ENCODE measurements around the gene COPG1. TPM values are rescaled to one million over a fixed set of nuclear protein-coding genes. Genes with fewer than 3 reads are reported as not detected.
A peak's percentile ranks its signal among the peaks of the same experiment; 100 is the strongest.

COPG1 gene
- total RNA-seq, 4 donors from 2014 or later: 72.6 to 124 (median 88.1) TPM

- Histone ChIP-seq H3K4me3 (peak overlapping the region; percentile 56 to 92 (median 82)), H3K36me3 (peaks cover 0 to 33% (median 0%) of the 10 kb centered on the region in 3 donors), H3K4me1 (peaks cover 0 to 33% (median 11%) of the 10 kb centered on the region in 4 donors), H3K9me3 (no peaks in the 10 kb centered on the region), H3K27me3 (no peaks in the 10 kb centered on the region), H3K27ac (peak overlapping the region; percentile 87 to 96 (median 94))
- no peak for DNase-seq (ENCODE audit: low spot score in 2 of 2)
- TF ChIP-seq, protein P1, sequence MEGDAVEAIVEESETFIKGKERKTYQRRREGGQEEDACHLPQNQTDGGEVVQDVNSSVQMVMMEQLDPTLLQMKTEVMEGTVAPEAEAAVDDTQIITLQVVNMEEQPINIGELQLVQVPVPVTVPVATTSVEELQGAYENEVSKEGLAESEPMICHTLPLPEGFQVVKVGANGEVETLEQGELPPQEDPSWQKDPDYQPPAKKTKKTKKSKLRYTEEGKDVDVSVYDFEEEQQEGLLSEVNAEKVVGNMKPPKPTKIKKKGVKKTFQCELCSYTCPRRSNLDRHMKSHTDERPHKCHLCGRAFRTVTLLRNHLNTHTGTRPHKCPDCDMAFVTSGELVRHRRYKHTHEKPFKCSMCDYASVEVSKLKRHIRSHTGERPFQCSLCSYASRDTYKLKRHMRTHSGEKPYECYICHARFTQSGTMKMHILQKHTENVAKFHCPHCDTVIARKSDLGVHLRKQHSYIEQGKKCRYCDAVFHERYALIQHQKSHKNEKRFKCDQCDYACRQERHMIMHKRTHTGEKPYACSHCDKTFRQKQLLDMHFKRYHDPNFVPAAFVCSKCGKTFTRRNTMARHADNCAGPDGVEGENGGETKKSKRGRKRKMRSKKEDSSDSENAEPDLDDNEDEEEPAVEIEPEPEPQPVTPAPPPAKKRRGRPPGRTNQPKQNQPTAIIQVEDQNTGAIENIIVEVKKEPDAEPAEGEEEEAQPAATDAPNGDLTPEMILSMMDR (IDR thresholded peaks at IDR 0.05): no peak
- TF ChIP-seq EP300 (IDR thresholded peaks at IDR 0.05) (no peak), POLR2A (IDR thresholded peaks at IDR 0.05) (no peak)
- 35 to 41% methylated on average over 14 to 15 of the region's 15 CpGs for WGBS, 2 donors
These were observed 67.8 kb downstream of the COPG1 start for GRCh38 chr3:129317014-129317771.

DNA sequence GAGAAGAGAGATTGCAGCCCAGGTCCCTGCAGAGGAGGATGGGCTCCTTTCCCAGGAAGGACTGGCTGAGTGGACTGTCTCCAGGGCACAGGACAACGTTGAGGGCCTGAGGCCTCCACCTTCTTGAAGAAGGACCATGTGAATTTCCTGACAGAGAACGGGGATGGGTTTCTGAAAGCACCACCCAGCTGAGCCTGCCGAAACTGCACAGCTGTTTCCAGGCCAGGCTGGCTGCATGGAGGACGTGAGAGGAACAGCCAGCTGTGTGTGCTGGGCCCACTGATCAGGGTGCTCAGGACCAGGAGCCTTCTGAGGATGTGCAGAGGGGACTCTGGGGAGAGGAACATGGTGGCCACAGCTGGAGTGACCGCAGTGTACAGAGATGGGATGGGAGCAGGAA is 68.4 kb downstream of the COPG1 start:
- WGBS, 2 donors: 49 to 73% methylated on average over 3 to 5 of the region's 5 CpGs
- H3K4me3 ChIP-seq: no peak overlapping the region
- H3K4me1 ChIP-seq: peaks cover 0 to 31% (median 11%) of the 10 kb centered on the region in 4 donors
- H3K9me3 ChIP-seq: no peaks in the 10 kb centered on the region
- H3K27me3 ChIP-seq: no peaks in the 10 kb centered on the region
- TF ChIP-seq EP300 (IDR thresholded peaks at IDR 0.05): no peak
- TF ChIP-seq, protein P1 (IDR thresholded peaks at IDR 0.05): no peak
- TF ChIP-seq POLR2A (IDR thresholded peaks at IDR 0.05): no peak
- peaks cover 0 to 39% (median 0%) of the 10 kb centered on the region in 3 donors for H3K36me3 ChIP-seq
- no peak for DNase-seq (ENCODE audit: low spot score in 2 of 2)
- H3K27ac ChIP-seq: peak overlapping the region in 1 of 4 donors; percentile 96

DNA sequence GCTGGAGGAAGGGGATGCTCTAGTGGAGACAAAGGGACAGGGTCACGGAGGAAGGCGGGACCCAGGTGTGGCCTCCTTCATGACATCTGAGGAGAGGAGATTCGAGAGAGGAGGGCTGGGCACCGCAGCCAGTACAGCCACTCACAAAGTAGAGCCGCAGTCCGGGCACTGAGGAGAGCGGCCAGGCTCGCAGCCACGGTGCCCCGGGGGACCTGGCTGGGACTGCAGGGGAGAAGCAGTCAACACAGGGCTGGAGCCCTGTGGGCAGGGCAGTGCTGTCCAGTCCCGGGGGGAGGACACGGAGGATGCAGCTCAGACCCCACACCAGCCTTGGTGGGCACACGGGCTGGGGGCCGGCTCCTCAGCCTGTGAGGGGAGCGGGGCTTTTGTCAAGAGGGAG is 69.5 kb downstream of the COPG1 start:
- H3K4me3 ChIP-seq: no peak overlapping the region
- H3K27me3 ChIP-seq: no peaks in the 10 kb centered on the region
- no peaks in the 10 kb centered on the region for H3K9me3 ChIP-seq
- H3K36me3 ChIP-seq: peaks cover 0 to 50% (median 0%) of the 10 kb centered on the region in 3 donors
- peaks cover 0 to 20% (median 11%) of the 10 kb centered on the region in 4 donors for H3K4me1 ChIP-seq
- no peak for DNase-seq (ENCODE audit: low spot score in 2 of 2)
- no peak for TF ChIP-seq EP300 (IDR thresholded peaks at IDR 0.05)
- TF ChIP-seq, protein P1 (IDR thresholded peaks at IDR 0.05): no peak
- no peak for TF ChIP-seq POLR2A (IDR thresholded peaks at IDR 0.05)
- H3K27ac ChIP-seq: no peak overlapping the region
- 92 to 96% methylated on average over 15 of the region's 15 CpGs for WGBS, 2 donors

DNA sequence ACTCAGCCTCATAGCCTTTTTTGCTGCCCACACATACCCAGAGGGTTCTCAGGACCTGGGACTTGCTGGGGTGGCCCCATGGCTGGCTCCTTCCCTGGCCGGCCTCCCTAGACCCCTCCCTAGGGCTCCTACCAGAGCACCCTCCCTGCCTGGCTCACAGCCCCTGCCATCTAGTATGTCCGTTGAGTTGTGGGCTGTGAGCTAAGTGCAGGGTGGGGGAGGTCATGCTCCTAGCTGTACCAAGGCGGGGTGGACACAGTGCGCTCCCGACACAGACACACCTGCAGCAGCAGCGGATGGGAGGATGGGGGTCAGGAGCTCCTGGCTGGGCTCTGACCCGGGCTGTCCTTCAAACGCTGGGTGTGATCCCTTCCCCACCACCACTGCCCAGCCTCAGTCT is 70.9 kb downstream of the COPG1 start:
- no peaks in the 10 kb centered on the region for H3K9me3 ChIP-seq
- peaks cover 0 to 63% (median 0%) of the 10 kb centered on the region in 3 donors for H3K36me3 ChIP-seq
- H3K4me1 ChIP-seq: peaks cover 0 to 13% (median 10%) of the 10 kb centered on the region in 4 donors
- TF ChIP-seq, protein P1 (IDR thresholded peaks at IDR 0.05): no peak
- TF ChIP-seq EP300 (IDR thresholded peaks at IDR 0.05) (no peak), POLR2A (IDR thresholded peaks at IDR 0.05) (no peak)
- no peak overlapping the region for H3K4me3 ChIP-seq
- 90 to 96% methylated on average over 8 of the region's 8 CpGs for WGBS, 2 donors
- no peaks in the 10 kb centered on the region for H3K27me3 ChIP-seq
- no peak overlapping the region for H3K27ac ChIP-seq
- no peak for DNase-seq (ENCODE audit: low spot score in 2 of 2)

GRCh38 chr3:129320825-129321487 is 71.5 kb downstream of the COPG1 start:
- no peak overlapping the region for H3K4me3 ChIP-seq
- H3K27ac ChIP-seq: no peak overlapping the region
- no peaks in the 10 kb centered on the region for H3K9me3 ChIP-seq
- 90 to 94% methylated on average over 7 of the region's 7 CpGs for WGBS, 2 donors
- H3K4me1 ChIP-seq: peaks cover 0 to 13% (median 10%) of the 10 kb centered on the region in 4 donors
- H3K27me3 ChIP-seq: no peaks in the 10 kb centered on the region
- DNase-seq (ENCODE audit: low spot score in 2 of 2): no peak
- peaks cover 0 to 65% (median 0%) of the 10 kb centered on the region in 3 donors for H3K36me3 ChIP-seq
- TF ChIP-seq, protein P1 (IDR thresholded peaks at IDR 0.05): no peak
- no peak for TF ChIP-seq EP300 (IDR thresholded peaks at IDR 0.05)
